NCI-H526 treated with DMSO at 0.1 percent for 48 hours (cell line): ENCODE measurements around the gene ITGB3.
"Not testable (repeated sequence)": the region's sequence is repeated elsewhere in the genome, so short reads cannot be mapped to it uniquely, and the experiment has no call there.

Experiments
- DNase-seq: peaks from one replicate; lab custom pipeline; 2025; lab: John Stamatoyannopoulos, UW

The ITGB3 gene

GRCh38 chr17:47223007-47223406, 30.6 kb upstream of the ITGB3 start:
- DNase-seq = no peak

- DNase-seq = no peak
These were observed 30.2 kb upstream of the ITGB3 start for GRCh38 chr17:47223460-47223859.

- DNase-seq = not testable (repeated sequence)
These were observed 29.6 kb upstream of the ITGB3 start for GRCh38 chr17:47224077-47224476.

- no peak for DNase-seq
These were observed 28.7 kb upstream of the ITGB3 start for GRCh38 chr17:47224966-47225365.

- no peak for DNase-seq
These were observed 28.2 kb upstream of the ITGB3 start for GRCh38 chr17:47225436-47225858.

- no peak for DNase-seq
These were observed 27.5 kb upstream of the ITGB3 start for GRCh38 chr17:47225911-47226688.

- DNase-seq = no peak
These were observed 25.8 kb upstream of the ITGB3 start for GRCh38 chr17:47227862-47228261.

GRCh38 chr17:47229535-47230443, 23.8 kb upstream of the ITGB3 start:
- peak; percentile 83 for DNase-seq

GRCh38 chr17:47230864-47231263, 22.8 kb upstream of the ITGB3 start:
- no peak for DNase-seq

- no peak for DNase-seq
These were observed 22.3 kb upstream of the ITGB3 start for GRCh38 chr17:47231334-47231733.

- DNase-seq = no peak
These were observed 21.8 kb upstream of the ITGB3 start for GRCh38 chr17:47231866-47232265.

- DNase-seq = no peak
These were observed 21.2 kb upstream of the ITGB3 start for GRCh38 chr17:47232465-47232864.

- DNase-seq = no peak
These were observed 18.1 kb upstream of the ITGB3 start for GRCh38 chr17:47235506-47235905.

- no peak for DNase-seq
These were observed 17.7 kb upstream of the ITGB3 start for GRCh38 chr17:47235923-47236322.

GRCh38 chr17:47237841-47238240, 15.8 kb upstream of the ITGB3 start:
- no peak for DNase-seq

- DNase-seq = no peak
These were observed 15.2 kb upstream of the ITGB3 start for GRCh38 chr17:47238321-47239010.

GRCh38 chr17:47239619-47239966, 14.0 kb upstream of the ITGB3 start:
- no peak for DNase-seq

GRCh38 chr17:47239967-47240651, 13.5 kb upstream of the ITGB3 start:
- no peak for DNase-seq

- DNase-seq = no peak
These were observed 12.8 kb upstream of the ITGB3 start for GRCh38 chr17:47240806-47241205.

GRCh38 chr17:47242648-47243047, 11.0 kb upstream of the ITGB3 start:
- DNase-seq = no peak

GRCh38 chr17:47243737-47244598, 9.7 kb upstream of the ITGB3 start:
- DNase-seq = peak; percentile 46
